GM18861 (cell line): ENCODE results near the gene SRSF7.
A peak's percentile ranks its signal among the peaks of the same experiment; 100 is the strongest.
"Not testable (repeated sequence)": the region's sequence is repeated elsewhere in the genome, so short reads cannot be mapped to it uniquely, and the experiment has no call there.

Source experiments
- ATAC-seq: cut with Tn5 transposase; IDR thresholded peaks from one replicate; pipeline ENCODE4 v1.9.1; 2021; ENCODE audit not compliant: unreplicated experiment

The SRSF7 gene

DNA sequence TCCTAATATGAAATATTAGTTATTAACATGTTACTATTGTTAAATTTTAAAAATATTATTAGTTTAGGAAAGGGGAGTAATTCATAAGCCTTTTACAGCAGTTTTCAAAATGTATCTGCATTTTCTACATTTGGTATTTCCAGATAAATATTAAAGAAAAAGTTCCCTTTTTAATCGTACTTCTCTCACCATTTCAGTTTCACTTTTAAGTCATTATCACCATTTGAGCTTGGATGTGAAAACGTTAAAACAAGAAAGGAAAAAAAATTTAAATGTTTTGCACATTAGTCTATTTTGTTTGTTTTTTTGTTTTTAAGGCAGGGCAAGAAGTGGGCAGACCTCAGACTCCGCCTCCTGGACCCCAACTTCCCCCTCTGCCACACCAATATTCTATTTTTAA, 3.3 kb upstream of the SRSF7 start:
- ATAC-seq = no peak

DNA sequence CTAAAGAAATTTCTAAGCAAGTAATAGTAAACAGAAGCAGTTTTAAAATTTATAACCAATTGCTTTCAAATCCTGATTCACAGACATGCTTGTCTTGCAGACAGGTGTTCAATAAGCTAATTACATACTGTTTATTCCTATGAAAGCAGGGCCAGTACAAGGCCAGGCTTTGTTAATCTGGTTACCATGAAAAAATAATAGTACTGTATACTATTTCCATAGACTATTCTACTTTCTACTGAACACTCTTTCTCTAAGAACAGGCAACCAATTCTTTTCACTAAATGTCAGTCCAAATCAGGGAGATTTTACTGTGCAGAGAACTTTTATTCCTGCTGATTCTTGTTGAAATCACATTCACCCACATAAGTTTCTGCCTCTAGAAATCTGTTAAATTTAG, 2.9 kb upstream of the SRSF7 start:
- no peak for ATAC-seq

DNA sequence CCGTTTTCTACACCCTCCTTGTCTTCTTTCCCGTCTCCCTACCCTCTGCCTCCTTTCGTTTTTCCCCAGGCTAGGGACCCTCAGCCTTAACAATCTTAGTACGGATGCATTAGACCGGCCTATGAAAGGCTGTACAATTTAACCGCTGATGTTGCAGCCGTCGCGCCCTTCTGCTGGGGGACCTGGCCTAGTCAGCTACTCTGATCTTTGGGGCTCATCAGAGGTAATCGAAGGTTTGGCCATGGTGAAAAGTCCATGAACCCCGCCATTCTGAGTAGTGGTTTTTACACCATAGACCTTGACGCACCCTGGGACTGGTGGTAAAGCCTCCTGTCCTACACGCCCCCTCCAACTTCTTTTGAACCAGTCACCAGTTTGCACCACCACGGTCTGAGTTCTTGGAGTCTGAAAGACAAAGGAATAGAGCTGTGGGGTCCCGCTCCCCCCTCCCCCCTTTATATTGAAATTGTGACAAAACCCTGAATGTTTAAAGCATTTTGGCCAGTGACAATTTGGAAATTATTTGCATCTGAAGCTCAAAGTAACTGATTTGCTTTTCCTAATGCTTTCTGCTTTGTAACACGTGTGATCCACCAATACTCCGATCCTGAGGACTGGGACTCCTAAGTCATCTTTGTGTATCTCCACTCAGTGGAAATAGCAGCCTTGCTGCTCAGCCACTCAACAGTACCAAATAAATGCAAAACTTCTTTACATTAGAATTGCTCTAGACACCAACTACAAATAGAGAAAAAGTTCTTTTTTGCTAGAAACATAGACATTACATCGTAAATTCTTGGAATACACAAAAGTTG, 642 bp upstream of the SRSF7 start:
- ATAC-seq = peak; percentile 1

DNA sequence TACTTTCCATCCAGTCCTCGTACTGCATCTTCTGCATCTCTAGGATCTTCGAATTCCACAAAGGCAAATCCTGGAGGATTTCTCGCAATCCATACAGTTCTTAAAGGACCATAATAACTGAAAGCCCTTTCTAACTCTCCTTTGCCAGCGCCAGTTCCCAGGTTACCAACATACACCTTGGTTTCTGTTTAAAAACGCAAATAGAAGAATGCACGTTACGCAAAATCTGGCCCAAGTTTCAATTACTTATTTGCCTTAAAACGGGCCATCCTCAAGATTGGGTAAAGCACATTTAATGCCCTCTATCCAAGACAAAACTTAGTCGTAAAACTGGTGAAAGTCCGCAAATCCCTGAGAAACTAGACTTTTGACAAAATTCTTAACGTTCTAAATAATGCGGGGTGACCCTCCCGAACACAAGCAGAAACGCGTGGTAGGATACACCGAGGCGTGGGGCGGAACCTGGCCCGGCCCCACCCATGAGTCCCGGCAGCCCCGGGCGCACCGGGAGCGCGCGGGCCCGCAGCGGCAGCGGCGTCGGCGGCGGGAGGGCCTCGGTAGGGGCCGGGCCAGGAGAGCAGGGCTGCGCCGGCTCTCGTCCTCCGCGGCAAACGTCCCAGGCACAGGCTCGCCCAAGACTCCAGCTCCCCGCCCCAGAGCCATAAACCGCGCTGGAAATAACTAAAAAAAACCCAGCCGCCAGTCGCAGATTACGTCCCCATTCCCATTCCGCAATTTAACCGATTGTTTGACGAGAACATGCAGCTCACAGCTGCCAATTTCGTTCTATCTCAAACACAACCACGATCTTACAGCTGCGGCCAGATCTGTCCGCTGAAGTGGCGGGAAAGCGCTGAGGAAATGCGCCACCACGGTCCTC, 910 bp downstream of the SRSF7 start:
- no peak for ATAC-seq

DNA sequence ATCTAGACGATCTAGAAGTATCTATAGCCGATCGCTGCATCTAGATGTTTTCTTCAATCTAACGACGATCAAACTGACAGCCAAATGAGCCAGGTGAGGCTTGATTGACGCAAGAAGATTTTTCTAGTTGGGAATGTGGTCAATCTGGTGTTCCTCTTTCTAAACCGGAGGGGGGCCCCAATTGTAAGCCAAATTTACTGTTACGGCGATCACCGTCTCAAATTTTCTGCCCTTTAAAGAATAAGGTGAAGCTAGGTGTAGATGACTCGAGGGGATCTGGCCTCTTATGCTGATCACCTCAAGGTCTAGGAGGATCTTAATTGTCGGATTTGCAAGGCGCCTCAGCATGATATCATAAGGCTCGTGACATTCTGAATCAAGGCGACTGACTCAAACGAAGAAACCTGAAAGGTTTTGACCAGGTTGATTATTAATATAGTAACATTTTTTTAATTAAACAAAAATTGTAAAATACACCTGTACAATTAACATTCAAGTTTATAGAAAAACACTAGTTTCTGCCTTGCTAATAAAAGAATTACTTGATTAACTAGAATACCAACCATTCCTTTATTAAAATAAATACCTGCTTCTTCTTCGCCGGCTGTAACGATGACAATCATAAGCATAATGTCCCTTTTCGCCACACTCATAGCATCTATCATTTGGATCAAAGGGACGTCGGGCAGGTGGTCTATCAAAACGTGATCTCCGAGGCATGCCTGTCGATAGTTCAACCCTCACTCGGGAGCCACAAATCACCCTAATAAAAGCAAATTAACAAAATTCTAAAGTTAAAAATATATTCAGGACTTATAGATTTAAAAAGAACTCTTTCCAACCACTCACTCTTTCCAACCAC, 2.0 kb downstream of the SRSF7 start:
- ATAC-seq = no peak

DNA sequence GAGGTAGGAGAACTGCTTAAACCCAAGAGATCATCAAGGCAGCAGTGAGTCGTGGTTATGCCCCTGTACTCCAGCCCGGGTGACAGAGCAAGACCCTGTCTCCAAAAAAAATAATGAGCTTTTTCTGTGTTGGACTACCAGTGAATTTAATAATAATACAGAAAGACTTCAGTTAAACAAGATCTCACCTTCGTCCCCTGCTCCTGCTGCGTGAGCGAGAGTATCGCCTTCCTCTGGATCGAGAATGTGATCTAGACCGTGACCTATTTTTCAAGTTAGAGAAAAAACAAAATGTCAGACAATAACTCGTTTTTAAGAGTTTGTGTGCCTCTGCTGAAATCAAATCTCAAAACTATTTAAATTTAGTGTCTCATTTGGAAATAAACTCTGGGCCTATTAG, 2.8 kb downstream of the SRSF7 start:
- no peak for ATAC-seq

DNA sequence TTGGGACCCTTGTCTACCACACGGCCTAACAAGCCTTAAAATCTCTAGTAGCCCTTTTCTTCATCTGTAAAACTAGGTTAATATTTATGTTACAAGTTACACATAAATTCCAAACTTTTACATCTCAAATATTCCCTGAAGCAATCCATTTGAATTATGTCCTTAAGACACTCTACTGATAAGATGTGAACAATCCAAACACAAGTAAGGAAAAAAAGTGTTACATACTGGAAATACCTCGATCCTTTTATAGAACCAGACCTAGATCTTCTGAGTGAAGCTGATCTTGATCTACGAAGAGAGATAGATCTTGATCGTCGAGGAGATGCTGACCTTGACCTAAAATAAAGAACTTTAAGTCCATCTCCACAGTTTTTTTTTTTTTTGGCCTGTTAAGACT, 3.3 kb downstream of the SRSF7 start:
- no peak for ATAC-seq

DNA sequence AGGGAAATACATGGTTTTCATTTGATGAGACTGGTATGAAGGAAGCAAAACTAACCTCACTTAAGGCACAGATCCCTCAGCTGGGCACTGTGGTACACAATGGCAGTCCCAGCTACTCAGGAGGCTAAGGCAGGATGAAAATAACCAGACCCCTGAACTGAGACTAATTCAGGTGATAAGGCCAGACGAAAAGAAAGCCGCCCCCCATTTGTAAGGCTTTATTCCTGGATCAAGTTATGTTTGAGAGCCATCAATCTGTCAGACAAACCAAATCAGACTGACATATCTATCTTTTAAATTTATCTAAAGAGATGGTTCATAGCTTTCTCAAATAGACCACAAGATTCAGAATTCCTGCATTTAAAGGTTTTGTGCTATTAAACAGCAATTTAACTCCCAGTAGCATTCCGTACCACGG, 4.1 kb downstream of the SRSF7 start:
- ATAC-seq = no peak

DNA sequence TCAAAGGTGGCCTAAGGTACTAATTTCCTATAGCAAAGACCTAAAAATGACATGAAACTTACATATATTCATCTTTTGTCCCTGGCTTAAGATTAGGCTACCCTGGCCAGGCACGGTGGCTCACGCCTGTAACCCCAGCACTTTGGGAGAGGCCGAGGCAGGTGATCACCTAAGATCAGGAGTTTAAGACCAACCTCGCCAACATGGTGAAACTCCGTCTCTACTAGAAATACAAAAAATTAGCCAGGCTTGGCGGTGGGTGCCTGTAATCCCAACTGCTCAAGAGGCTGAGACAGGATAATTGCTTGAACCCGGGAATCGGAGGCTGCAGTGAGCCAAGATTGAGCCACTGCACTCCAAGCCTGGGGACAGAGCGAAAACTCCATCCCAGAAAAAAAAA, 5.9 kb downstream of the SRSF7 start:
- ATAC-seq = no peak

DNA sequence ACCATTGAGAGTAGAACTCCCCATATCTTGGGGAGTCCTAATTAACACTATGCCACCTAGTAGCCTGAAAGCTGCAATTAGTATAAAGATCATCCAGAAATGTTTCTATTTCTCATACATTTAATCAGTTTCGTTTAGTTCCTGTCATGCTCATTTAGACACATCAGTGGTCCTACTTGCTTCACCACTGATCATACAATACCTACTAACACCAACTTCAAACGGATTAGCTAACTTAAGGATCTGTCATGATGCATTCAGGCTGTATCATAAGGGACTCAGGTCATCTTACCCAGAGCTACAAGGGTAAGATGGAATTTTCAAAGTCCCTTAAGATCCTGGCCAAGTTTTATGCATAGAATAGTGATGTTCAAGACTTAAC, 6.8 kb downstream of the SRSF7 start:
- ATAC-seq = no peak

DNA sequence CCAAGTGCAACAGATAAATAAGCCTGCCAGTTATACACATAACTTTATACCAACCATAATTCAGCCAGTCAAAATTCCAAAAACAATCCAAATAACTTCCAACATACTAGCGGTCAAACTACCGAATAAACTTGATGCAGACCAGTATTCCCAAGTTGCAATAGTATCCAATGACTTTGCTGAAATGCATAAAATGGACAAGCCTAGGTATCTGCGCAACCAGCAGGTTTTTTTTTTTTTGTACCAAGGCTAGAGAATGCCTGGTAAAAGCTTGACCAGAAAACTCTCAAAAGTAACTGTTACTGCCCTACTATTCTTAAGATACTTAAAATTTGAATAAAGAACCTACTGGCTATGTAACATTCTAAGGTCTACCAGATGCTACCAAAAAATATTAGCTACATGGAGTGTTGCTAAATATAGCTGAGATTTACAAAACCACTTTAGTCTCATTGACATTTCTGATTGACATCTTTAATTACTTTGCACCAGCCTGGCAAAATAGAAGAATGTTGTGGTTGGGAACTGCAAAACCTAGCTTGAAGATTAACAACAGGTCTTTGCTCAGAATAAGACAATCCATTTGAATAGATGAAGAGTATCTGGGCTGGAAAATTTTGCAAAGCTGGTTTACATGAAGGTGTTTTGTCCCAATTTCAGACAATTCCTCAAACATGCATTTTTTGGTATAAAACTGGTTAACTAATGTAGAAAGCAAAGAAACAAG, 7.3 kb downstream of the SRSF7 start:
- no peak for ATAC-seq

DNA sequence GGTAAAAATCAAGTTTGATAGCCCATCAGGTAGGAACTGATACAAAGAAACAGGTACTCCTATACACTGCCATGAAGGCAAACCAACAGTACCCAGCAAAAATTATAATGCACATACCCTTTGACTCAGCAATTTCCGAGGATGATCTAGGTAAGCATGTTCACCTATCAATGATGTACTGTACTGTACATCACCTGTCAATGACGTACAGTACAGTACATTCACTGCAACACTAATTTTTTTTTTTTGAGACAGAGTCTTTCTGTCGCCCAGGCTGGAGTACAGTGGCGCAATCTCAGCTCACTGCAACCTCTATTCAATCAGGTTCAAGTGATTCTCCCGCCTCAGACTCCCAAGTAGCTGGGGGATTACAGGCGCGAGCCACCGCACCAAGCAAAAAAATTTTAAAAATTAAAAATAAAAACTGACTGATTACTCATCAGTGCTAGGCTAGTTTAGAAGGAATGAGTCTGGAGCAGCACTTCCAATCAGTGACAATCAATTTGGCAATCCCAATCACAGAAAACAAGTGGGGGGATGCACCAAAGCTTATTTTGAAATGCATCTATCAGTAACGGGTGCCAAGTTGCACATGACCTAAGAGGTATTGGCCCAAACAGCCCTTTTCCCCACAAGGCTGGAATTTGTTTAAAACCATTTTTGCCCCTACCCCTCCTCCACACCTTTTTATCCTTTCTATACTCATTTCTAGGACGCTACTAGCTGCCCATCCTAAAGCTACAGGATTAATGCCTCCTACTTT, 8.2 kb downstream of the SRSF7 start:
- no peak for ATAC-seq

DNA sequence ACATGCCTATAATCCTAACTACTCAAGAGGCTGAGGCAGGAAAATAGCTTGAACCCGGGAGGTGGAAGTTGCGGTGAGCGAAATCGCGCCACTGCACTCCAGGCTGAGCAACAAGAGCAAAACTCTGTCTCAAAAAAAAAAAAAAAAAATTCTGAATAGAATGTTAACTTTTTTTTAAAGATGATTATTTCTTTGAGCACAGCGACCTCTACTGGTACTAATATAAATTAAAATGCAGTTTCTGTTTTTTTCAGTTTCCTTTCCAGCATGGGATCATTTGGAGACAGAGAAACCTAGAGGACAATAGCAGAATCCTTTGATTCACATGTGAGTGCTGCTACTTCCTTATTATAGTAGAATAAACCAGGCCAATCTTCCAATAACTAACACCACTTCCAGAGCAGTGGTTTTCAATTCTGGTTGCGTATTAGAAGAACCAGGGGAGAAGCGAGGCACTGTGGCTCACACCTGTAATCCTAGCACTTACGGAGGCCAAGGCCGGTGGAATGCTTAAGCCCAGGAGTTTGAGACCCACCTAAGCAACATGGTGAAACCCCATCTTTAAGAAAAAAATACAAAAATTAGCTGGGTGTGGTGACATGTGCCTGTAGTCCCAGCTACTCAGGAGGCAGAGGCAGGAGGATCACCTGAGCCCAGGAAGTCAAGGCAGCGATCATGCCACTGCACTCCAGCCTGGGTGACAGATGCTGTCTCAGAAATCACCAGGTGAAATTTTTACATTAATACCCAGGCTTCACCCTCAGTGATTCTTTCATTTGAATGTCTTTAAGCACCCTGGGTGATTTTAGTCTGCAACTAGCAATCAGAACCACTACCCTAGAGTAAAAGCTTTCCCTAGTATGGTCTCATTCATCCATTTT, 10.1 kb downstream of the SRSF7 start:
- ATAC-seq = no peak

DNA sequence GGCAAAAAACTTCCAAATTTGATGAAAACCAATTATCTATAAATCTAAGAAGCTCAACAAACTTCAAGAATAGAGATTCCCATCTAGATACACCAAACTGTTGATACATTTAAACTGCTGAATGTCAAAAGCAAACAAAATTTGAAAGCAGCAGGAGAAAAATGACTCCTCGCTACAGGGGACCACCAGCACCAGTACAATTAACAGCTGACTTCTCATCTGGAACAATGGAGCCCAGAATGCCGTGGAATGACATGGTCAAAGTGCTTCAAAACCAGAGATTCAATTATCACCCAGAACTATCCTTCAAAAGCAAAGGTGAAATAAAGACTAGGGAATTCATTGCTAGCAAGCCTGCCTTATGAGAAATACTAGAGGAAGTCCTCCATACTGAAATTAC, 11.6 kb downstream of the SRSF7 start:
- no peak for ATAC-seq

DNA sequence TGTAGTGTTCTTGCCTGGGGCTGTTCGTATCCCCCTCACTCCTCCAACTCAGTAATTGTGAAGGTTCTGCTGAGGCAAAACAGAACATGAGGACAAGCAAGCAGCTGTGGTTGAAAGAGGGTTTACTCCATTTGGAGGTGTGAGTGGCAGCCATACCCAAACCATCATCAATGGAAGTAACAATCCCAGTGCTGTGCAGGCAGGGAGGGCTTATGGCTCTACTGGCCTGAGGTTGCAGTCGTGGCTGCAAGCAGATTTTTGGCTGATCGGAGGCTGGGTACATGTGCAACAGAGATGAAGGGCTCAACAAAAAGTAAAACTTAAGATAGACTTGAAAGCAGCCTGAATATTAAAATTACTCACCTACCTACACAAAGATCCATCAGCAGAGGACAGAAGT, 13.2 kb downstream of the SRSF7 start:
- ATAC-seq = no peak

DNA sequence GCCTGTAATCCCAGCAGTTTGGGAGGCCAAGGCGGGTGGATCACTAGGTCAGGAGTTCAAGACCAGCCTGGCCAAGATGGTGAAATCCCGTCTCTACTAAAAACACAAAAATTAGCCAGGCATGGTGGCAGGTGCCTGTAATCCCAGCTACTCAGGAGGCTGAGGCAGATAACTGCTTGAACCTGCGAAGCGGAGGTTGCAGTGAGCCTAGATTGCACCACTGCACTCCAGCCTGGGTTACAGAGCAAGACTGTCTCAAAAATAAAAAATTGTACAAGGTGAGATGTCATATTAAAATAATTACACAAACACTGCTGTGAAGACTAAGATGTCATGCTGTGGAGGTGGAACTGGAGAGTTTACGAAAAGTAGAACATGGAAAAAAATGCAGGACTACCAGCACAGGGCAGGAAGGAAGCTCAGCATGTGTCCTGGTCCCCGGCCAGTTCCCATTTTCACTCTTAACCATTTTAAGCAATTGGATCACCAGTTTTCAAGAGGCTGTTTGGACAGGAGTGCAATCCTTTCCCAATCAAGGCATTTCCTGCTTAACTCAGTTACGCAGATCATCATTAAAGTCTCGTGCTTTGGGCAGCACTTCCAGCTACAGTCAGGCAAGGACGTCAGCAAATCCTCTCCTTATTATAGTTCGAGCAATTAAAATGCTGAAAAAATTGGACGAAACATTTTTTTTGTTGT, 14.0 kb downstream of the SRSF7 start:
- ATAC-seq = not testable (repeated sequence)

DNA sequence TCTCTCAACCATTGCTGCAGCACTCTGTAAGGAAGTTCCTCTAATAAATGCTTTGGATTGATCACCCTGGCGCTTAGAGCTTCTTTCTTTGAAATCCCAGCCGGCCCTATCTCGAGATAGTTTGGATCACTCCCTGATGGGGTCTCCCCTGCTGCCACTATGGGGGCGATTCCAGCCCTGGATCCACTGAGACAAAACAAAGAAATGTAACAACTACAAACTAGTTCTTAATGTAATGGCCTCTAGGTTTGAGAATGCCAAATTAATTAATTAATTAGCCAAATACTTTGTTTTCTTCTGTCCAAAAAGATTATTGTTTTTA, 15.2 kb downstream of the SRSF7 start:
- ATAC-seq = no peak

DNA sequence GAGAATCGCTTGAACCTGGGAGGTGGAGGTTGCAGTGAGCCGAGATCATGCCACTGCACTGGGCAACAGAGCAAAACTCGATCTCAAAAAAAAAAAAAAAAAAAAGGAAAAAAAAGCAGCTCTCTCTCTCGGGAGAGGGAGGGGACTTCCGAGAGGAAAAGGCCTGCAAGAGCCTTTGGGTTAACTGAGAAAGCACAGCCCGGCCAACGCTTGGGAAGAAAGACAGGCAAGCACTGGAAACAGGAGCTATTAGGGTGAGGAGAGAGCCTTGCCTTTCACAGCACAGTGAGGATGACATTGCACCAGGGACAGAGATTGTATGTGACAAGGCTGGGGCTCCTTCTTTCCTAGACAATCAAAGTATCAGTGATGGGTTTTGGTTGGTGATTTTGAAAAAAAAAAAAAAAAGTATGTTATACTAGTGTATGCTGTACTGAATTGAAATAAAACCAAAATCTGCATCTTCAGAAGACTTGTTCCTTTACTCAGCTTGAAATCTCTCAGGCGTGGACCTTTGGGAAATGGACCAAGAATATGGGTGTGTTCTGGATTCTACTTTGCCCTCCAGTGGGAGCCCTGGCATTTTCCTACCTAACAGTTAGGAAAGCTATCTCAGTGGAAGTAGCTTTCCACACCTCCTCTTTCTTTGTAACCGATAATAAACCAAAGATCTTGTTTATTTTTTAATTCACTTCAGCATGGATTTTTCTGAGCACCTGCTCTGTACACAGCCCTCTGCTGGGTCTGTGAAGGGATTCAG, 16.7 kb downstream of the SRSF7 start:
- ATAC-seq = no peak
